Activated T-helper 1 cell treated with anti-CD3 and anti-CD28 coated beads, Interleukin-12 subunit alpha, Interleukin-12 subunit beta, Interleukin-2, Interleukin-4 antibody, amounts not matched to agents 30 ng/mL and 10 ng/mL and 1 ng/mL, durations not matched to agents 14 hours and 24 hours and 36 hours (primary cell): ENCODE measurements around the gene DCLK2. TPM values are rescaled to one million over a fixed set of nuclear protein-coding genes. Genes with fewer than 3 reads are reported as not detected.
"Not testable (repeated sequence)": the region's sequence is repeated elsewhere in the genome, so short reads cannot be mapped to it uniquely, and the experiment has no call there.

Experiments
- DNase-seq: peaks from one replicate; pipeline ENCODE4 v3.0.0; 2021; ENCODE audit warnings: low spot score
- H3K27ac Mint-ChIP-seq: one replicate; pipeline ENCODE4 v1.8.0; 2021; ENCODE audit warnings: mild to moderate bottlenecking, mixed read lengths
- H3K27me3 Mint-ChIP-seq: one replicate; pipeline ENCODE4 v1.8.0; 2022; ENCODE audit warnings: mild to moderate bottlenecking, moderate library complexity, mixed read lengths; ENCODE audit not compliant: insufficient read depth
- H3K36me3 Mint-ChIP-seq: one replicate; pipeline ENCODE4 v1.8.0; 2021; ENCODE audit warnings: low read depth, mixed read lengths
- H3K4me1 Mint-ChIP-seq: one replicate; pipeline ENCODE4 v1.8.0; 2021; ENCODE audit warnings: low read depth, mixed read lengths
- H3K4me3 Mint-ChIP-seq: one replicate; pipeline ENCODE4 v1.8.0; 2021; ENCODE audit warnings: mild to moderate bottlenecking, moderate library complexity, mixed read lengths
- H3K9me3 Mint-ChIP-seq: one replicate; pipeline ENCODE4 v1.8.0; 2021; ENCODE audit warnings: mixed read lengths
- intact Hi-C: fragments of 100-400 bp; cut with micrococcal nuclease; formaldehyde crosslinking; loops from one replicate; pipeline ENCODE4 v1.15.1; 2024
- total RNA-seq: library from RNA; stranded (reverse); gene quantifications from 2 replicates; pipeline ENCODE4 v1.2.3, GENCODE V29; 2022

Gene DCLK2
- total RNA-seq, 1 donor from 2014 or later: 0.08 TPM

DNA sequence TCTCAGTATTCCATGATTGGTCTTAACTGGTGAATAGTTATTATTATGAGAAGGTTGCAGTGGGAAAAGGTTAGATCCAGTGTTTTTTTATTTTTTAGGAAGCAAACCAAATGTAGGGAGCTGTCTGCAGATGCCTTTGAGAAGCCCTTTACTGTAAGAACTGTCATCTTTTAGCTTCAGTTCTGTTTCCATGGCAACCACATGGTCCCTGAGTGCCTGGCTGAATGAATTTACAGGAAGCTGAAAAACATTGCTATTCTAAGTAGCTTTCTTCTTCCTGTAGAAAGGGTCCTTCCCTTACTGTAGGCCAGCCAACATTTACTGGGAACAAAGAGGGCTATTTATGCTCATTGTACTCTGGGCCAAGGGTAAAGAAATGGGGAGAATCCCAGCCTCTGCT lies 103.3 kb downstream of the DCLK2 start:
- Mint-ChIP-seq H3K4me3 (no peak overlapping the region), H3K27me3 (peaks cover 2% of the 10 kb centered on the region), H3K9me3 (no peaks in the 10 kb centered on the region), H3K4me1 (no peaks in the 10 kb centered on the region), H3K36me3 (no peaks in the 10 kb centered on the region), H3K27ac (no peak overlapping the region)
- intact Hi-C loops: no loop called here
- DNase-seq: no peak

DNA sequence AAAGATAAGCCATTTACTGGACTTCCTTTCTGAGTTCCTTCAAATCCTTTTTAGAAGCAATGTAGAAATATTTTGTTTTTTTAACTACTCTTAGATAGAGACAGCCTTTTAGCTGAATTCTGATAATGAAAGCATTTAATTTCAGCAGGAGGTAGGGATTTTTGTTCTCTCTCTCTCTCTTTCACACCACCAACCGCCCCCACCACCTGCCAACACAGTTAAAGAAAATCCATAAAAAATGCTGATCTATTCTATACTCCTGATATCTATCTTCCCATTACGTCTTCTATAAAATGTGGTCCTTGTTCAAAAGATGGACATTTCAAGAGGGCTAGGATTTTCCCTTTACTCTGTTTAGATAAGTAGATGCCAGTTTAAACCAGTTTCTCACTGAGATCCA lies 104.5 kb downstream of the DCLK2 start:
- no peak overlapping the region for H3K4me3 Mint-ChIP-seq
- no peak overlapping the region for H3K27ac Mint-ChIP-seq
- no peaks in the 10 kb centered on the region for H3K4me1 Mint-ChIP-seq
- DNase-seq: no peak
- H3K9me3 Mint-ChIP-seq: no peaks in the 10 kb centered on the region
- H3K27me3 Mint-ChIP-seq: no peaks in the 10 kb centered on the region
- H3K36me3 Mint-ChIP-seq: no peaks in the 10 kb centered on the region
- intact Hi-C loops: no loop called here

DNA sequence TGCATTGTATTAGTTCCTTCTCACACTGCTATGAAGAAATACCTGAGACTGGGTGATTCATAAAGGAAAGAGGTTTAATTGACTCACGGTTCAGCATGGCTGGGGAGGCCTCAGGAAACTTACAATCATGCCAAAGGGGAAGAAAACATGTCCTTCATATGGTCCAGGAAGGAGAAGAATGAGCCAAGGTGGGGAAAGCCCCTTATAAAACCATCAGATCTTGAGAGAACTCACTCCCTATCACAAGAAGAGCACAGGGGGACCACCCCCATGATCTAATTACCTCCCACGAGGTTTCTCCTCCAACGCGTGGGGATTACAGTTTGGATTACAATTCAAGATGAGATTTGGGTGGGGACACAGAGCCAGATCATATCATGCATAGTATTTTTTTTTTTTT lies 106.8 kb downstream of the DCLK2 start:
- H3K4me1 Mint-ChIP-seq, H3K27me3 Mint-ChIP-seq, H3K4me3 Mint-ChIP-seq, H3K27ac Mint-ChIP-seq, H3K36me3 Mint-ChIP-seq, intact Hi-C loops, H3K9me3 Mint-ChIP-seq, DNase-seq: not testable (repeated sequence)

DNA sequence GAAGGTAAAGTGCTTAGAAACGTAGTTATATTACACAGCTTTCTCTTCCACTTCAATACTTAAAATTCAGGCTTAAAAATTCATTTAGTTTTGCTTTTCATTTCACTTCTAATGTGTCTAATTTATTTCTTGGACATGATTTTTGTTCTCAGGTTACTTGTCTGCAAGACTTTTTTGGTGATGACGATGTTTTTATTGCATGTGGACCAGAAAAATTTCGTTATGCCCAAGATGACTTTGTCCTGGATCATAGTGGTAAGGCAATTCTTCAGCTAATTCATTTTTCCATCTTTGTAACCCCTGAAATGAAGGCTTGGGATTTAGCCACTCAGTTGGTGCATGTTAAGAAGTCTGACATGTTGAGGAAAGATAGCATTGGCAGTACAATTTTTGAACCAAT lies 114.7 kb downstream of the DCLK2 start:
- peaks cover 2% of the 10 kb centered on the region for H3K27me3 Mint-ChIP-seq
- H3K27ac Mint-ChIP-seq: no peak overlapping the region
- DNase-seq: no peak
- H3K4me1 Mint-ChIP-seq: no peaks in the 10 kb centered on the region
- H3K9me3 Mint-ChIP-seq: no peaks in the 10 kb centered on the region
- no peaks in the 10 kb centered on the region for H3K36me3 Mint-ChIP-seq
- intact Hi-C loops: no loop called here
- H3K4me3 Mint-ChIP-seq: no peak overlapping the region

DNA sequence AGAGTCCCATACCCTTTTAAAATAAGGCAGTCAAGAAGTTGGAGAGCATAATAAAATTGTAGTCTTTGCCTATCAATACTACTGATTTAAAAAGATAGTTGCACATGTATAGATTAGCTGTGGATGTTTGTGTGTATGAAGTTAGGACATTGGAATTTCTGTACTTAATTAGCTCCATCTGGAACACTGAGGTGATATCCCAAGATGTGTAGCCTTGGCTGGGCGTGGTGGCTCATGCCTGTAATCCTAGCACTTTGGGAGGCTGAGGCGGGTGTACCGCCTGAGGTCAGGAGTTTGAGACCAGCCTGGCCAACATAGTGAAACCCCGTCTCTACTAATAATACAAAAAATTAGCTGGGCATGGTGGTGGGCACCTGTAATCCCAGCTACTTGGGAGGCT lies 119.0 kb downstream of the DCLK2 start:
- H3K9me3 Mint-ChIP-seq, DNase-seq, H3K27ac Mint-ChIP-seq, intact Hi-C loops, H3K27me3 Mint-ChIP-seq, H3K4me1 Mint-ChIP-seq, H3K4me3 Mint-ChIP-seq, H3K36me3 Mint-ChIP-seq: not testable (repeated sequence)

DNA sequence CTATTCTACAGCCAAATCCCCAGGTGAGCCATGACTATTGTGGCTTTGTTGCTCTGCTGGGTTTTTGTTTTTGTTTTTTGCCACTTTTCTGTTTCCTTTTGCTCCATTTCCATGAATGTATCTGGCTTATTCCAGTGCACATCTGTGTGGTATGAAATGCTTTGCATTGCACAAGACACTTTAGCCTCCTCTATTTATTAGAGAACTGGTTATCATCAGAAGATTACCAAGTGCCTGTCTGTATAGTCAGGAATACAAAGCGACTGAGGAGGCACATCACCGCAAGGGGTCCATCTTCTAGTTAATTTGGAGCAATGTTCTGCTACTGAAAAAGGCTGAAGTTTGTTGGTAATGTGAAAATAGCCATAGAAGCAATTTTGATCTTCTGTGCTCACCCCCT lies 120.8 kb downstream of the DCLK2 start:
- Mint-ChIP-seq H3K27ac (no peak overlapping the region), H3K9me3 (no peaks in the 10 kb centered on the region), H3K4me1 (no peaks in the 10 kb centered on the region), H3K27me3 (peaks cover 11% of the 10 kb centered on the region), H3K36me3 (no peaks in the 10 kb centered on the region), H3K4me3 (no peak overlapping the region)
- intact Hi-C loops: no loop called here
- DNase-seq: no peak

DNA sequence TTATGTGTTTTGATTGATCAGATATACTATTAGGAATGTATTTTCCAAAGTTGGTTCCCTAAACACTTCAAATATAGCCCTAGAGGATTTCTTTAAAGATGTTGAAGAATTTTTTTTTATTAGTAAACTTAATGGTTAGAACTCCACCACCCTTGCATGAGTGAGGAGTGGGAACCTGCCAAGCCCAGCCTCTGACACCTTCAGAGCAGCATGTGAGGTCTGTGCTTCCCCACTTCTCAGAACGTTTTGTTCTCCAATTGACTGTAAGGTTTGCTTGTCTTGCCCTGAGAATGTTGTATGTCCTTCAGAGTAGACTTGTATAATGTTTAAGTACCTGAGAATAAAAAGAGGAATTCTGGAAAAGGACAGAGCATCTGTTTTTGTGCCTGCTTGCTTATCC lies 126.8 kb downstream of the DCLK2 start:
- peaks cover 14% of the 10 kb centered on the region for H3K27me3 Mint-ChIP-seq
- DNase-seq: no peak
- H3K36me3 Mint-ChIP-seq: no peaks in the 10 kb centered on the region
- H3K9me3 Mint-ChIP-seq: no peaks in the 10 kb centered on the region
- no peak overlapping the region for H3K27ac Mint-ChIP-seq
- intact Hi-C loops: no loop called here
- no peaks in the 10 kb centered on the region for H3K4me1 Mint-ChIP-seq
- H3K4me3 Mint-ChIP-seq: no peak overlapping the region

DNA sequence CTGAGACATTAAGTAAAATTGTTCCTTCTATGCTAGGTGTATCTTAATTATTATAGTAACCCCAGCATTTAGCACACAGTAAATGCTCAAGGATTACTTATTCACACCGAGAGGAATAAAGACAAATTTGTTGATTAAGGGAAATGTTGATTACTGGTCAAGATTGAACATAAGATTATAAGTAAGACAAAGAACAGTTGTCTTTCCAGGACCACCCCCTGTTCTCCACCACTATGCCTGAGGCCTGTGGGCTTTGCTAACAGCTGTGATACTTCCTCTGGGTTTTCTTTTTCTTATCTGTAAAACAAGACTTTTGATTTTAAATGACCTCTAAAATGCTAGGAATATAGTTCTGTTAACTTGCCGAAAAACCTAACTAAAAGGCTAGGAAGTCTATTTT lies 128.0 kb downstream of the DCLK2 start:
- no peaks in the 10 kb centered on the region for H3K4me1 Mint-ChIP-seq
- no peaks in the 10 kb centered on the region for H3K36me3 Mint-ChIP-seq
- no peak overlapping the region for H3K4me3 Mint-ChIP-seq
- no peaks in the 10 kb centered on the region for H3K9me3 Mint-ChIP-seq
- H3K27me3 Mint-ChIP-seq: peaks cover 11% of the 10 kb centered on the region
- H3K27ac Mint-ChIP-seq: no peak overlapping the region
- DNase-seq: no peak
- intact Hi-C loops: no loop called here

DNA sequence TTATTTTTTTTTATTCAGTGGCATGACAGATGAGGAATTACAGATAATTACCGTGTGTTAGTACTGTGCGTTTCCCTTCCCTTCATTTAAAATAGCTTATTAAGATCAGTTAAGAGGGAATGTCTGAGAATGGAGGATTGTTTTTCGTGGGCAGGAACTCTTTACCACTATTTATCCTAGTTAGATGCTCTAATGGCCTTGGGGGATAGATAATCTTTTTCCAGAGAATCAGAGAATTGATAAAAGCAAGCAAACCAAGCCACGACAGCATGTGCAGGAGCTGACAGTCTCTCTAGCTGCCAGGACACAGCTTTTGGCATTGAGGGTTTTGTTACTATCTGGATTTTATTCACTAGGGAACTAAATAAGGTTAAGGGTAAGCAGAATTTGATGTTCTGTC lies 128.7 kb downstream of the DCLK2 start:
- H3K4me1 Mint-ChIP-seq: no peaks in the 10 kb centered on the region
- H3K4me3 Mint-ChIP-seq: no peak overlapping the region
- H3K27me3 Mint-ChIP-seq: peaks cover 8% of the 10 kb centered on the region
- no peak for DNase-seq
- H3K36me3 Mint-ChIP-seq: no peaks in the 10 kb centered on the region
- H3K27ac Mint-ChIP-seq: no peak overlapping the region
- intact Hi-C loops: no loop called here
- no peaks in the 10 kb centered on the region for H3K9me3 Mint-ChIP-seq

DNA sequence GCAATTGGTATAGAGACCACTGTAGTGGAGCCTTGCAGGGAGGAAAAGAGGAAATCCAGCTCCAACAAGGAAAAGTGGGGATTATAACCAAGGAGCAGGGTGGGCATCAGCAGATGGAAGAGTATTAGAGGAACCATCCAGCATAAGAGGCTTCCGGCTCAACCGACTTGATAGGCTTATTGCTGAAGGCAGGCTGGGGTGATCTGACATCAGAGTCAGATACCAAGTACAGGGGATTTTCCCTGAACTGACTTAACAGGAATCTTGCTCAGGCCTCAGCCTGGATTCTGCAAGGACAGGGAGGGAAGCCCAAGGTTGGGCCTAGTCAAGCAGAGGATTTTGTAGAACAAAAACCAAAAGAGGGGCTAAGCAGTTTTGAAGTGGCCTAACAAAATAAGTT lies 129.6 kb downstream of the DCLK2 start:
- DNase-seq: no peak
- Mint-ChIP-seq H3K27me3 (peaks cover 11% of the 10 kb centered on the region), H3K4me1 (no peaks in the 10 kb centered on the region), H3K36me3 (no peaks in the 10 kb centered on the region), H3K27ac (no peak overlapping the region), H3K9me3 (no peaks in the 10 kb centered on the region), H3K4me3 (no peak overlapping the region)
- intact Hi-C loops: no loop called here

DNA sequence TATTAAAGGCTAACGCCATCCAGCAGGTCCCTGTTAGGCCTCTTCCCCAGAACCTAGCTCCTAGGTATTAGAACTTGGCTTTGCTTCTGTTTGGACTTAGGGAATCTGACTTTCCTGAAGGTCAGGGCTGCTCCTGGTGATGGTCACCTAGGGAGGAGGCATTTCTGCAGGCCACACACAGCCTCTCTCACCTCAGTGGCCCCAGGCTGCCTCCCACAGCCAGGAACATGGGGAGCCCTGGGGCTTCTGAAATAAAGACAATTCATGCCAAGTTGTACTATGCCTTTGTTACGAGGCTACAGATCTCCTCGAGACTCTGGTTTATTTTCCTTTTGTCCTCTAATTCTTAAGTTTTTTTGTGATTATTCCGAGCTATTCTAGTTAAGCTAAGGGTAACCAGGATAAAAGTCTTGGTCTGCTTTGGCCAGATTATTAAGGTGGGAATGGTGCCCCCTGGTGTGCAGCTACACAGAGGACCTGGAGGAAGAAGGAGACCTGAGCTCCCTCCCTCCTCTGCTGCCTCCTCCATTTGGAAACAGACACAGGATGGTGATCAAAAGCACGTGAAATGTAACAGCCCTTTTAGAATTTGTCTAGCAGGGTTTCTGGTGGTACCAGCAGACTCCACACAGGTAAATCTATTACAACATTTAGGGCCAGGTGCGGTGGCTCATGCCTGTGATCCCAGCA lies 131.0 kb downstream of the DCLK2 start:
- H3K27ac Mint-ChIP-seq: no peak overlapping the region
- H3K4me3 Mint-ChIP-seq: no peak overlapping the region
- no peak for DNase-seq
- intact Hi-C loops: loop anchor here (1.0 kb wide), 1 partner anchor 228 kb away; no protein-coding TSS in a partner anchor
- no peaks in the 10 kb centered on the region for H3K9me3 Mint-ChIP-seq
- no peaks in the 10 kb centered on the region for H3K36me3 Mint-ChIP-seq
- H3K4me1 Mint-ChIP-seq: no peaks in the 10 kb centered on the region
- peaks cover 9% of the 10 kb centered on the region for H3K27me3 Mint-ChIP-seq

DNA sequence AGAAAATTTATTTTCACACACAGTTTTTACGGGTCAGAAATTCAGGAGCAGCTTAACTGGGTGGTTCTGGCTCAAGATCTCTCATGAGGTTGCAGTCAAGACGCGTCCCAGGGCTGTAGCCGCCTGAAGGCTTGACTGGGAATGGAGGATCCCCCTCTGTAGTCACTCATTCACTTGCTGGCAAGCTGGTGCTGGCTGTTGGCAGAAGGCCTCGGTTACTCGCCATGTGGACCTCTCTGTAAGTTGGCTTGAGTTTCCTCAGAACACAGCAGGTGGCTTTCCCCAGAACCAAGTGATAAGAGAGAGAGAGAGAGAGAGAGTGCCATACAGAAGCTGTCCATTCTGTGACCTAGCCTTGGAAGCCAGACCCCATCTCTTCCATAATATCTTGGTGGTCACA lies 132.8 kb downstream of the DCLK2 start:
- no peaks in the 10 kb centered on the region for H3K36me3 Mint-ChIP-seq
- no peaks in the 10 kb centered on the region for H3K4me1 Mint-ChIP-seq
- H3K9me3 Mint-ChIP-seq: no peaks in the 10 kb centered on the region
- H3K27ac Mint-ChIP-seq: no peak overlapping the region
- no peak overlapping the region for H3K4me3 Mint-ChIP-seq
- DNase-seq: no peak
- intact Hi-C loops: no loop called here
- peaks cover 5% of the 10 kb centered on the region for H3K27me3 Mint-ChIP-seq

DNA sequence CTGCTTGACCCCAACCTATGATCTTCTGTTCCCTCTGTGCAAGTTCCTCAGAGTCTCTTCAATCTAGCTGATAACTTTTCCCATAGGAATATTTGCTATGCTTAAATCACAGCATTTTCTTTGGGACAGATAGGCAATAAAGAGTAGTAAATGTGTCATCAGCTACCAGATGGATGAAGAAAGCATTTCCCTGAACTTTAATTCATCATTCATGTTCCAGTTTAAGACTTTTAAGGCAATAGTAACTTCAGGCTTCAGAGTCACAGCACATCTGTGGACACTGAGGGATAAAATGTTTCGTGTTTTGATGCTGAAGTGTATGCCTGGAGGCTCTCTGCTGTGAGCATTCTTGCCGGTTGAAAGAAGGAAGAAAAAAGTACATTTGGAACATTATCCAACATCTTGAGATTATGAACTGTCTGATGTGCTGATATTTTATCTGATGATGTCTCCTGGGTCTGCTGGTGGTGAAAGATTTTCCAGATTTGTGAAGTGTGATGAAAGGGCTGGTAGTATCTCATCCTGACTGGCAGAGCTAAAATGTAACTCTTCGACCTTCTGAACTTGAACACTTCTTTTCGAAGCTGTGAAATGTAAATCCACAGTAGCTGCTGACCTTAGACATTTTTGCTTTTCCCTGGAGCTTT lies 133.7 kb downstream of the DCLK2 start:
- DNase-seq: no peak
- intact Hi-C loops: no loop called here
- H3K9me3 Mint-ChIP-seq: no peaks in the 10 kb centered on the region
- H3K27ac Mint-ChIP-seq: no peak overlapping the region
- no peaks in the 10 kb centered on the region for H3K36me3 Mint-ChIP-seq
- peaks cover 5% of the 10 kb centered on the region for H3K27me3 Mint-ChIP-seq
- H3K4me3 Mint-ChIP-seq: no peak overlapping the region
- no peaks in the 10 kb centered on the region for H3K4me1 Mint-ChIP-seq

DNA sequence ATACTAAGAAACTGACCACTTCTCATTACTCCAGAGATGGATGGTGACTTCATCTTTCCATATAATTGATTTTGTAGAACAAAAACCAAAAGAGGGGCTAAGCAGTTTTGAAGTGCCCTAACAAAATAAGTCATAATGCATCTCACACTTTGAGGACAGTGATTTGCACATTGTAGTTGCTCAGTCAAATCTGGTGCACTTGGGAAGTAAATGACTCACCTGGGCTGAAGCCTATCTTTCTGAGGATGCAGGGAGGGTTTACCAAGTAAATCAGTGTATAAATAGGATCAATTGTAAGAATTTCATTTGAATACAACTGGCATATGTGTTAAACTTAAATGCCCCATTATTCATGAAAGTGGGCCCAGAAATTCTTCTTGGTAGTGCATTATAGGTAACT lies 134.2 kb downstream of the DCLK2 start:
- H3K36me3 Mint-ChIP-seq: no peaks in the 10 kb centered on the region
- H3K4me1 Mint-ChIP-seq: no peaks in the 10 kb centered on the region
- intact Hi-C loops: no loop called here
- H3K27ac Mint-ChIP-seq: no peak overlapping the region
- no peak overlapping the region for H3K4me3 Mint-ChIP-seq
- H3K9me3 Mint-ChIP-seq: no peaks in the 10 kb centered on the region
- no peak for DNase-seq
- peaks cover 5% of the 10 kb centered on the region for H3K27me3 Mint-ChIP-seq
